Colonic mucosa (tissue), 4 donors: ENCODE measurements around the gene EEIG2. TPM values are rescaled to one million over a fixed set of nuclear protein-coding genes. Genes with fewer than 3 reads are reported as not detected.

Source experiments
- DNase-seq: peaks from one replicate; pipeline ENCODE4 v3.0.0-alpha.2; 2020
- H3K27ac ChIP-seq: fragments of 200-600 bp; one replicate; pipeline ENCODE4 v1.8.0; 2021
- H3K27me3 ChIP-seq: fragments of 200-600 bp; one replicate; pipeline ENCODE4 v1.8.0; 2021
- H3K36me3 ChIP-seq: fragments of 200-600 bp; one replicate; pipeline ENCODE4 v1.8.0; 2021
- H3K4me1 ChIP-seq: fragments of 200-600 bp; one replicate; pipeline ENCODE4 v1.8.0; 2021; ENCODE audit warnings: mild to moderate bottlenecking
- H3K4me3 ChIP-seq: fragments of 200-600 bp; one replicate; pipeline ENCODE4 v1.8.0; 2021
- H3K9ac ChIP-seq, 2 donors: one replicate each; pipeline ENCODE4 v1.7.0; 2013; ENCODE audit warnings: control low read depth in 2 of 2, low read depth in 2 of 2, low read length in 2 of 2
- H3K9me3 ChIP-seq: fragments of 200-600 bp; one replicate; pipeline ENCODE4 v1.8.0; 2021
- CTCF ChIP-seq: fragments of 200-600 bp; IDR thresholded peaks from one replicate; pipeline ENCODE4 v1.8.0; 2022; ENCODE audit warnings: antibody characterized with exemption, mild to moderate bottlenecking
- intact Hi-C: fragments of 100-400 bp; cut with DNase I; formaldehyde crosslinking; loops from one replicate; pipeline ENCODE4 v1.14.1; 2022
- total RNA-seq, 2 donors: library from RNA; stranded (reverse); fragmentation: NEBNext Ultra II Directional in 1 of 2; extraction: Animal tissue kit (Norgen Biotek cat#: 25700) in 1 of 2; gene quantifications; one replicate each; pipeline ENCODE4 v1.2.1, GENCODE V29; 2021
- donor health status: healthy.
- donor health status: DM: no; HTN: no; CAD: no.
- donor health status: DM: no; HTN: no; CAD: no.

EEIG2 gene
- total RNA-seq, 2 donors from 2014 or later: 32.8 to 42.8 TPM

DNA sequence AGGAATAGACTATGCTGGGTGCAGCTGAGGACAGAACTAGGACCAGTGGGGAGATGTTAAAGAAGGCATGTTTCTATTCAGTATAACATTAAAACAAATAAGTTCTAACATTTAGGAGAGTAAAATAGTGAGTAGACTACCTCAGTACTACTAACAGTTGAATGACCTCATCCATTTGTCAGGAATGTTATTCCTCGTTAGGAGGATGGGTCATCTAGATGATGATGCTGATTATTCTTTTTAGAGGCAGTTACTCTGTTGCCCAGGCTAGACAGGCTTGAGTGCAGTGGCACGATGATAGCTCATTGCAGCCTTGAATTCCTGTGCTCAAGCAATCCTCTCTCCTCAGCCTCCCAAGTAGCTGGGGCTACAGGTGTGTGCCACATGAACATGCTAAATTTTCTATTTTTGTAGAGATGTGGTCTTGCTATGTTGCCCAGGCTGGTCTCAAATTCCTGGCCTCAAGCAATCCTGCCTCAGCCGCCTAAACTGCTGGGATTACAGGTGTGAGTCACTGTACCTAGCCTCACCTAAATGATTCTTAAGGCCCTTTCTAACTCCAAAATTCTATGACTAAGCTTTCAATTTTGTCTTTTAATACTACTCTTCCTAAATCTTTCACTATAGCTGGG lies 9.3 kb downstream of the EEIG2 start:
- no peak for TF ChIP-seq CTCF
- Histone ChIP-seq H3K27me3 (no peaks in the 10 kb centered on the region), H3K9me3 (no peaks in the 10 kb centered on the region), H3K4me1 (no peaks in the 10 kb centered on the region), H3K36me3 (no peaks in the 10 kb centered on the region), H3K27ac (no peak overlapping the region), H3K4me3 (no peak overlapping the region), H3K9ac (no peak overlapping the region)
- intact Hi-C loops: no loop called here
- DNase-seq: no peak

DNA sequence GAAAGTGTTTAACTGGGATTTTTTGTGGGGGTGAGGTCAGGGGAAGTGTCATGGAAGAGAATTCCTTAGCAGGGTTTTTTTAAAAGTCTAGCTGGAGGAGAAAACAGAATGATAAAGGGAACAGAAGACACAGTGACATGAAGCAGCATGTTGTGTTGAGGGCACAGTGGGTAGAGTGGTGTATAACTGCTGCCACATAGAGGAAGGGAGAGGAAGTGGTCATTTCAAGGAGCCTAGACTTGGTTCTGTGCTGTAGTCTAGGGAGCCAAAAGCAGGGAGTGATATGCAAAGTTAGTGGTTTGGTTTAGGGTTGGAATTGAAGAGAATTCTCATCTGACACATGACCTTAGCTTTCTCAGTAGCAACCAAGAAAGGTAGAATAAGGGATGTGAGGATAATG lies 10.2 kb downstream of the EEIG2 start:
- intact Hi-C loops: no loop called here
- Histone ChIP-seq H3K27ac (no peak overlapping the region), H3K36me3 (no peaks in the 10 kb centered on the region), H3K9ac (no peak overlapping the region), H3K9me3 (no peaks in the 10 kb centered on the region), H3K4me1 (no peaks in the 10 kb centered on the region), H3K4me3 (no peak overlapping the region), H3K27me3 (no peaks in the 10 kb centered on the region)
- no peak for DNase-seq
- peak; percentile 30 for TF ChIP-seq CTCF

GRCh38 chr1:108570998-108571401 lies 11.1 kb downstream of the EEIG2 start:
- Histone ChIP-seq H3K36me3 (no peaks in the 10 kb centered on the region), H3K4me1 (no peaks in the 10 kb centered on the region), H3K27me3 (no peaks in the 10 kb centered on the region), H3K9ac (no peak overlapping the region), H3K27ac (no peak overlapping the region), H3K4me3 (no peak overlapping the region), H3K9me3 (no peaks in the 10 kb centered on the region)
- intact Hi-C loops: no loop called here
- no peak for DNase-seq
- TF ChIP-seq CTCF: no peak

GRCh38 chr1:108572182-108572581 lies 12.3 kb downstream of the EEIG2 start:
- no peak for TF ChIP-seq CTCF
- Histone ChIP-seq H3K9ac (no peak overlapping the region), H3K9me3 (no peaks in the 10 kb centered on the region), H3K27ac (no peak overlapping the region), H3K36me3 (no peaks in the 10 kb centered on the region), H3K27me3 (no peaks in the 10 kb centered on the region), H3K4me3 (no peak overlapping the region), H3K4me1 (no peaks in the 10 kb centered on the region)
- intact Hi-C loops: no loop called here
- DNase-seq: no peak

DNA sequence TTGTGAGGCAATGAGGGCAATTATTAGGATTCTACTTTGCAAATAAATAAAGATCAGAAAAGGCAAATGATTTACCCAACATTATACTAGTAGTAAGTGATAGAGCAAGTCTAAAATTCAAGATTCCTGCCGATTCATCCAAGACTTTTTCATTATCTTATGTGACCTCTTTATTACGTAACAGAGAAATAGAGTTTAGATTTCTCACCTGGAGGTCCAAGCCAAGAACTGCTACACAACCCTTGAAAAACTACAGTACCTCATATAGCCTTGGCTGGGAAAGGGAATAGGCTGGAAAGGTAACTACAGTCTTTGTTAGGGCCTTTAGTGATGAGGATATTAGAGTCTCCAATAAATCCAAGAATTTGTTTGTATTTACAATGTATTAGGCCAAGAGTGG lies 13.3 kb downstream of the EEIG2 start:
- H3K9me3 ChIP-seq: no peaks in the 10 kb centered on the region
- no peaks in the 10 kb centered on the region for H3K36me3 ChIP-seq
- H3K4me1 ChIP-seq: no peaks in the 10 kb centered on the region
- no peak overlapping the region for H3K9ac ChIP-seq
- no peak for DNase-seq
- H3K27ac ChIP-seq: no peak overlapping the region
- no peak for TF ChIP-seq CTCF
- no peak overlapping the region for H3K4me3 ChIP-seq
- H3K27me3 ChIP-seq: no peaks in the 10 kb centered on the region
- intact Hi-C loops: no loop called here
